GM19463 (cell line): ENCODE results near the gene ANKRD2.
"Not testable (repeated sequence)": the region's sequence is repeated elsewhere in the genome, so short reads cannot be mapped to it uniquely, and the experiment has no call there.

Experiments used
- ATAC-seq: cut with Tn5 transposase; IDR thresholded peaks from one replicate; pipeline ENCODE4 v1.9.1; 2021; ENCODE audit warnings: mild to moderate bottlenecking, moderate library complexity; ENCODE audit not compliant: unreplicated experiment

ANKRD2 gene

GRCh38 chr10:97546456-97547270, 25.9 kb upstream of the ANKRD2 start:
- no peak for ATAC-seq

- no peak for ATAC-seq
Observed at GRCh38 chr10:97547271-97547600, 25.3 kb upstream of the ANKRD2 start.

DNA sequence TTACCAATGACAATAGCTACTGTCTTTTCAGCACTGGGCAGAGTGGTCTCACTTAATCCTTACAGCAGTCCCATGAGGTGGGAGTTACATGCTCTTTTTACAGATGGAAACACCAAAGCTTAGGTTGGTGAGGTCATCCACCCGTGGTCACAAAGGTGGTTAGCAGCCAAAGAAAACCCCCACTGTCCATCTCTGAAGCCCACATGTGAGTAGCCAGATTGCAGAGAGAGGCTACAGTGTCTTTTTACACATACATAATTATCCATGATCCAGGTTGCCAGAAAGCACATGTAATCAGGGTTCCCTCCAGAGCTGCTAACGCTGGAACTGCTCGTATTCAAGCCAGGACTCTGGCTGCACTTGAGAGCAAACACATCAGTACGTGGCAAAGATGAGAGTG, 24.6 kb upstream of the ANKRD2 start:
- ATAC-seq: no peak

DNA sequence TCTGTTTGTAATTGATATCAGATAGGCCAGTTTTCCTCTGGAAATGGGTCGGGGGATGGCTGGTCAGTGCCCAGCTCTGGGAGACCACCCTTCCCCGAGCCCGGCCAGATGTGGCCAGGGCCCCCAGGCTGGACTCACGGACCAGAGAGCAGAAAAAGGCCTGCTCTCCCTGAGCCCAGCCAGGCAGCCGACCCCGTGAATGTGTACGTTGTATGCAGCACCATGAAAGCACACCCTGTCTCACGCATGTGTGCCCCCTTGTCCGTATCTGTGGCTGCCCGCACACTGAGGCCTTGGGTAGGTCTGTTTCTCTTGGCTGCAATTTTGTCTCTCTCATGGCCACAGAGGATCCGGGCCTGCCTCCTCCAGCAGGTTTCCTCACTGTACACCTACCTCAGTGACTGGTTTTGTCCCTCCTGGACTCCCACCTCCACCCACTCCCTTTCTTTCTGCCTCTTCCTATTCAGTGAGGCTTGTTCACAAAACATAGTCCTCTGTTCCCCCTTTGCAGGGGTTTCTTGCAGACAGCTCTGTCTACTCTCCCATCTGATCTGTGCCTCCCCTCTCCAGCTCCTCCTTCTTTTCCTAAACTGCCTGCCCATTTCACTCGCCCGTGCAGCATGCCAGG, 23.6 kb upstream of the ANKRD2 start:
- ATAC-seq: no peak

DNA sequence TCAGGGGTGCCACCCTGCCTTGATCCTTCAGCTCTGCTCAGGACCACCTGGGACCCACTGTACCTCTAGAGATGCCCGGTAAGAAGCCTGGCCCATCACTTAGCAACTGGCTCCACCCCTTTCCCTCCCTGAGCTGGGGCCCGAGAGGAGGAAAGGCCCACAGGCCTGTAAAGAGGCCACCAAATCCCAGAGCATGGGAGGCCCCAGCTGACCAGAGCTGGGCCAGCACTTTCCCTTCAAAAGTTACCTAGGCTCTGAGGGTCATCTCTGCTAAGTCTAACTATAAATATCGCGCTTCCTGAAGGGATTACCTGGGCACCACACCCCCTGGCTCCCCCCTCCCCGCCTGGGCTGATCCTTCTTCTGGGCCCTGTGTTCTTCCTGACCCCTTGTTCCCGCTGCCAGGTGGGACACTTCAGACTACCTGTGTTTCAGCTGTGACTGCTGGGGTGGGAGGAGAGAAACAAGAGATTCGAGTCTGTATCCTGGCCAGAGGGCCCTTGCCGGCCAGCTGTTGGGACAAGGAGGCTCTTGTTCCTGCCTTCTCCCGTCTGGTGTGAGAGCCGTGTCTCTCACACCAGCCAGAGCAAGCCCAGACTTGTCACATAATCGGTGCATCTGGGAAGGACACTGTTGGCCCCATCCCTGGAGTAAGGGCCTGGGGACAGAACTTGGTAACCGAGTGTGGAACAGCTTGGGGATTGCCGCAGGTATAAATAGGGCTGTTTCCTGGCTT, 22.8 kb upstream of the ANKRD2 start:
- no peak for ATAC-seq

DNA sequence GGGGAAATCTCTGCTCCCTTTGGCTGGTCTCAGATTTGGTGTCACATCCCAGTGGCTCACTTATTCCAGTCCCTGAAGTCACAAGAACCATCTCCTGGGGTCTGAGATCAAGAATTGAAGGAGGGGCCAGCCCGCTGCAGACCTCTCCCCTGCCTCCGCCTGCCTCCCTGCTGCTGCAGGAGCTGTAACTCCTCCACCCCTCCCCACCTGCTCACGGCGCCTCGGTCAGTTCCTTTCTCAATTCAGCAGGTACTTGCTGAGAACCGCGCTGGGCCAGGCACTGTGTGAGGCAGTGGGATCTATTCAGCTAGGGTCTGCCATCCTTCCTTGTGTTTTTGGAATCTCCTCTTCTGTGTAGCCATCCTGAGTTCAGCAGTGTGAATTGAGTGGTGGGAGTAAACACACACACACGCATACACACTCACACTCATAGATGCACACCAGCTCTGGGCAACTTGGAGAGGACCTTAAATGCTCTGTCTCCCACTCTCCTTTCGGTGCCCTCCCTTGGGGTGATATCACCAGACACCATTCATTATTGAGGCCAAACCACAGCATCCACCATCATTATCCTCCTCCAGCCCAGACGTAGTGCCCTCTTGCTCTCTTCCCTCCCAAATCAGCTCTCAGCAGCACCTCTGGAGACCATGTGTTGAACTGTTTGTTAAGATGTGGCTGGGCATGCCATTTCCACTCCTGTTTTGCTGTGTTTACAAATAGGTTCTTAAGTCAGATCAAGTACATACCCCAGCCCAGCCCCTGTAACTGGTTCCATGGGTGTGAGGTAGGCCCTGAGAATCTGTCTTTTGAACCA, 22.0 kb upstream of the ANKRD2 start:
- ATAC-seq: no peak

DNA sequence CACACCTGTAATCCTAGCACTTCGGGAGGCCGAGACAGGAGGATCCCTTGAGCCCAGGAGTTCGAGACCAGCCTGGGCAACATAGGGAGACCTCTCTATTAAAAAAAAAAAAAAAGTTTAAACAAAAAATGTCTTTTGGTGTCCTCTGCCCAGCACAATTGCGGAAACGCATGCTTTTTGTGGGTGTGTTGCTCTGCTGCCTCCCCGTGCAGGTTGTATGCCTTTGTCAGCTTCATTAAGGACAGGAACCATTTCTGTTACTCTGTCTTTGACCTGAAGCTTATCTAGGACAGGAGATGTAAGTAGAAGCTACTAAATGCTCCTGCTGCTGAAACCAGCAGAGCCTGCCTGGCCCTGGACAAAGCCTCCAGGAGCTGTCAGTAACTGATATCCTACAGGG, 21.3 kb upstream of the ANKRD2 start:
- no peak for ATAC-seq

DNA sequence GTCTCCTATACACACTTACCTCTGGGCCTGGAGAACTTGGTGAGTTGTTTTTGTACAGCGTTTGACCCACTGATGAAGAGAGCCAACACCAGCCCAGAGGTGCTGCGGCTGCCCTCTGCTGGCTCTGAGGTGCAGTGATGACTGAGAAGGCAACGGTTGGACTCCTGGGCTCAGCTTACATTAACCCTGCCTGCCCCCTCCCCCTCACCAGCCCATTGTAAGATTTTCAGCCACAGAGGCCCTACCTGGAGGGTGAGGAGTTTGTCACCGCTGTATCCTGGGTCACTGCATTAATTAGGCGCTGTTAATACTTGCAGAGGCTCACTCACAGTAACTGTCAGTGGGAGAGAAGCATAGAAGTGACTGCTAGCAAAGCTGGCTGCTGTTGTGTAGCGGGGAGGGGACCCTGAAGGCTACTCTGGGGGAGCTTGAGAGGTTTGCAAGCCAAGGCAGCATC, 19.0 kb upstream of the ANKRD2 start:
- peak; percentile 77 for ATAC-seq

DNA sequence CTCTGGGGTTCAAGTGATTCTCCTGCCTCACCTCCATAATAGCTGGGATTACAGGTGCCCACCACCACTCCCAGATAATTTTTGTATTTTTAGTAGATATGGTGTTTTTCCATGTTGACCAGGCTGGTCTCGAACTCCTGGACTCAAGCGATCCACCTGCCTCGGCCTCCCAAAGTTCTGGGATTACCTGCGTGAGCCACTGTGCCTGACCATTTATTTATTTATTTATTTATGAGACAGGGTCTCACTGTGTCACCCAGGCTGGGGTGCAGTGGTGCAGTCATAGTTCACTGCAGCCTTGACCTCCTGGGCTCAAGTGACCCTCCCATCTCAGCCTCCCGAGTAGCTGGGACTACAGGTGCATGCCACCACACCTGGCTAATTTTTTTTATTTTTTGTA, 18.2 kb upstream of the ANKRD2 start:
- ATAC-seq: not testable (repeated sequence)

DNA sequence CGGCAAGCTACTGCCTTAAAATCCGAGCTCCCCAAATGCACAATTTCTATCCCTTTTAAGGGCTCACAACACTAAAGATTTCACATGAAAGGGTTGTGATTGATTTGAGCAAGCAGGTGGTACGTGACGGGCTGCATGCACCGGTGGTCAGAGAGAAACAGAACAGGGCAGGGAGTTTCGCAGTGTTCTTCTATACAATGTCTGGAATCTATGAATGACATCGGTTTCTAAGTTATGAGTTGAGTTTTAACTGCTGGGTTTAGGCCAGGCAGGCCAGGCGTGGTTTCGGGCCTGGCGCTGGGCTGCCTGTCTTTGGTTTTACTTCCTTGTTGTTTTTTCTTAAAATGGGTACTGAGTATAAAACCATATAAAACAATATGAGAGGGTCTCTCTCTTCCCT, 17.0 kb upstream of the ANKRD2 start:
- not testable (repeated sequence) for ATAC-seq

DNA sequence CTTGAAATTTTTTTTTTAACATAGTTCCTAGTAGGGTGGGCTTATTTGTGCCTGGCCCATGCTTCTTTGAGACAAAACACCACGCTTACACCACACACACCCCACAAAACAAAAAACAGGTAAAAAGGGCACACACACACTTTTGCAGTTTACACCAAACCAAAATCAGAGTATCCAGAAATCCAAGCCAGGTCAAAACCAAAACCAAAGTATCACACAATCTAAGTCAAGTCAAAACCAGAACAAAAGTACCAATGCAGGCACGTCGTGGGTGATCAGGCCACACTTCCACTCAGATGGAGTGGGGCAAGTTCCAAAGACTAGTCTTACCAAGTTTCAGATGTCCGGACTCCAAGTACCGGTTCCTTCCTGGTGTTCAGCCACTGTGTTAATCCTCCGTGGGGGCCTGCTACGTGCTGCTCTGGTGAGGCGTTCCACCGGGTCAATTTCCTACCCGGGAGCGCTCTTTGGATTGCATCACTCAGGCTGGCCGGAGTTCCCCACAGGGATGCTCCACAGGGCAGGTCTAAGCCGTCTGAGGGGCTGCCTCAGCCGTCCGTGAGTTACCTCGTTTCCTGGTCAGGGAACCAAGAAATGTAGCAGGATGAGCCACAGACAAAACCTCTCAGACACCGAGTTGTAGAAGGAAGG, 11.7 kb upstream of the ANKRD2 start:
- not testable (repeated sequence) for ATAC-seq

DNA sequence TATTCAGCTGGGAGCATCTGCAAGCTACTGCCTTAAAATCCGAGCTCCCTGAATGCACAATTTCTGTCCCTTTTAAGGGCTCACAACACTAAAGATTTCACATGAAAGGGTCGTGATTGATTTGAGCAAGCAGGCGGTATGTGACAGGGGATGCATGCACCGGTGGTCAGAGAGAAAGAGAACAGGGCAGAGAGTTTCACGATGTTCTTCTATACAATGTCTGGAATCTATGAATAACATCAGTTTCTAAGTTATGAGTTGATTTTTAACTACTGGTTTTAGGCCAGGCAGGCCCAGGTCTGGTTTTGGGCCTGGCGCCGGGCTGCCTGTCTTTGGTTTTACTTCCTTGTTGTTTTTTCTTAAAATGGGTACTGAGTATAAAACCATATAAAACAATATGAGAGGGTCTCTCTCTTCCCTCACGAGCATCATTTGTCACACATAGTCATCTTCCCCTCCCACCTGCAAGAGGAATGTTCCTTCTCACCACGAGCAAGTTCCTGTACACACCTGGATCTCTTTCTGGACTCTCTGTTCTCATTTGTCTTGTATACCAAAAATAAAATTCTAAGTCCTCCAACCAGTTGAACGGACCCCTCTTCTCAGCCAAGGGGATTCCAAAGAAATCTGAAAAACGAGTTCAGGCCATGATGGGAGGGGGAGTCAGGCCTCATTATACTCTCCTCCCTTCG, 11.0 kb upstream of the ANKRD2 start:
- not testable (repeated sequence) for ATAC-seq

- not testable (repeated sequence) for ATAC-seq
Observed at GRCh38 chr10:97562329-97562728, 10.2 kb upstream of the ANKRD2 start.

- no peak for ATAC-seq
Observed at GRCh38 chr10:97563337-97563736, 9.2 kb upstream of the ANKRD2 start.

DNA sequence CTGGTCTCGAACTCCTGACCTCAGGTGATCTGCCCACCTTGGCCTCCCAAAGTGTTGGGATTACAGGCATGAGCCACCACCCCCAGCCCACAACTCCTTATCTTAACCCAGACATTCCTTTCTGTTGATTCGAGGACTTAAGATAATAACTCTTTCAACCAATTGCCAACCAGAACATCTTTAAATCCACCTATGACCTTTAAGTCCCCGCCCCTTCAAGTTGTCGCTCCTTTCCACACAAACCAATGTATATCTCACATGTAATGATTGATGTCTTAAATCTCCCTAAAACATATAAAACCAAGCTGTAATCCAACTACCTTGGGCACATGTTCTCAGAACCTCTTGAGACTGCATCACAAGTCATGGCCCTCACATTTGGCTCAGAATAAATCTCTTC, 7.8 kb upstream of the ANKRD2 start:
- ATAC-seq: no peak

DNA sequence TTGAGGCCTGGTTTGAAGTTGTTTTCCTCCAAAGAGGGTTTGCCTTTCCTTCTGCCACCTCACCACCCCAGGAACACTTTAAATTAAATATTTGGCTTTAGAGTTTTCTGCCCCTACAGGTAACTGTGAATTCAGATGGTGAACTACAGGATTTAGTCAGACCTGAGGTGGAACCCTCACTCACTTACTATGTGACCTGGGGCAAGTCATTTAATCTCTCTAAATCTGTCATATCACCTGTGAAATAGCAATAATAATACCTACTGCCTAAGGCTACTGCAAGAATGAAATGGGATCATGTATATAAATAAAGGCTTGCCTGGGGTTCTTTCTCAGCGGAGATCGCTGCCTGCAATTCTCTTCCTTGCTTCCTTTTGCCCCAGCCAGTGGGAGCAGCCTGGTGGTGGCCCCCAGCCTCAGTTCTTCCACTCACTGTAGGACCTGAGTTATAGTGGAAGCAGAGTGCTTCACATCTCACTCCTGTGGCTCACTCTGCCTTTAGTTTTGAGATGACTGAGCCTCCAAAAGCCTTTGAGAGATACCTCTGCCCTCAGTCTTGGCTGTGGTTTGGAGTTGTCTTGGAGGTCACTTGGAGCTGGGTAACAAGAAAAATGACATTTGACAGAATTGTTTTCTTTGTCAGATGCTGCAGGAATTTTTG, 6.1 kb upstream of the ANKRD2 start:
- ATAC-seq: no peak

GRCh38 chr10:97567891-97568290, 4.7 kb upstream of the ANKRD2 start:
- ATAC-seq: no peak

GRCh38 chr10:97570146-97570788, 2.3 kb upstream of the ANKRD2 start:
- ATAC-seq: no peak
